HG02870 (cell line): Measurements from ENCODE around the gene ORM2.

ENCODE experiments used
- ATAC-seq: cut with Tn5 transposase; IDR thresholded peaks from one replicate; pipeline ENCODE4 v1.9.1; 2021; ENCODE audit warnings: mild to moderate bottlenecking, moderate library complexity; ENCODE audit not compliant: unreplicated experiment

Gene ORM2

DNA sequence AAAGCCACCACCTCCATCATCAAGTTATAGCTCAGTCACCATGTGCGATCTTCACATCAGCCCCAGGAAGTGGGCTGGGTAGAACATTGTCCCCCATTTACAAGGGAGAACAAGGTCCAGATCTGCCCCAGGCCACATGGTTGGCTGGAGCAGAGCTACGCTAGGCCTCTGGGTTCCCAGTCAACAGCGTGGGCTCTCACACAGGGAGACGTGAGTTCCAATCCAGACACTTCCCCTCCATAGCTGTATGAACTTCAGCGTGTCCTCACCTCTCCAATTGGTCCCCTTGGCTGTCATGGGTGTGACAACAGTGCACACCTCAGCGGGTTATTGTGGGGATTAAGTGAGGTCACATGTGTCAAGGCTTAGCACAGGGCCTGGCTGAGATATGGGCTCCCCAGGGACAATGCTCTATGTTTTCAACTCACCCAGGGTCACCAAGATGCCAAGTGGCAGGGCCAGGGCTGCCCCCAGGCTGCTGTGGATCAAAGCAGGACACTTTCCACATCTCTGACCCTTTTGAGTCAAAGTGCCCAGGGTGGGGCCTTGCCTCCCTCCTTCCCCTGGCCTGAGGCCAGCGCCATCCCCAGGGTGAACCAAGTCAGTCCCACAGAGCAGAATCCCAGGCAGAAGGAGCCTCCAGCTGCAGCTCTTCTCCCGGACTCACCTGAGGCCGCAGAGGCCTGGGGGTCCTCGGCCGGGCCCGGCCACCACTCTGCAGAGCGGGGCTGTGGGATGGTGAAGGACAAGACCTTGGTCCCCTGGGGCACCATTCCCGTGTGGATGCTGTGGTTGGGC lies 38.3 kb downstream of the ORM2 start:
- ATAC-seq, result no peak

DNA sequence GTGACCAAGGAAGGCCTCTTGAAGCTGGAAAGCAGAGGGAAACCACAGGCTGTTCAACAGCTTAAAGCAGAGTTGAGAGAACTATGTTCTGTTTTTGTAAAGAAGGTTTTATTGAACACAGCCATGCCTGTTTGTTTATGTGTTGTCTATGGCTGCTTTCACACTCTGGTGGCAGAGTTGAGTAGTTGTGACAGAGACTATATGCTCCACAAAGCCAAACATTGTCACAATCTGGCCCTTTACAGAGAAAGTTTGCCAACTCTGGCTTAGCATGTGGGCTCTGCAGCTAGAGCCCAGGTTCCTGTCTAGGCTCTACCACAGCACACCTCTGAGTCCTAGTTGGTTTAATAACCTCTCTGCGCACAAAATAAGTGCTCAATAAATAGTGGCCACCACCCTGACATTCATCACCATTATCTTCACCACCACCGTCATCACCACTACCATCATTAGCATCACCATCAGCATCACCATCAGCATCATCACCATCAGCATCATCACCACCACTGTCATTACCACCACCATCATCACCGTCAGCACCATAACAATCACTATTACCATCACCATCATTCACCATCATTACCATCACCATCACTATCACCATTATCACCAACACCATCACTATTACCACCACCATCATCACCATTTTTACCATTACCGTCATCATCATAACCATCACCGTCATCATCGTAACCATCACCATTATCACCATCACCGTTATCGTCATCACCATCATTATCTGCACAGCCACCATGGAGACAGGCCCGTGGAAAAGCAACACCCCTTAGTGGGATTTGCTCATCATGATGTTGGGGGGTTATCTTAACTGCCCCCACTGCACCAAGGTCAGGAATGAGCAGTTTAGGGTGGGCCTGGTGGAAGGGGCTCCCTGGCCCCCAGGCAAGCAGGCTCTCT lies 39.8 kb downstream of the ORM2 start:
- no peak for ATAC-seq

DNA sequence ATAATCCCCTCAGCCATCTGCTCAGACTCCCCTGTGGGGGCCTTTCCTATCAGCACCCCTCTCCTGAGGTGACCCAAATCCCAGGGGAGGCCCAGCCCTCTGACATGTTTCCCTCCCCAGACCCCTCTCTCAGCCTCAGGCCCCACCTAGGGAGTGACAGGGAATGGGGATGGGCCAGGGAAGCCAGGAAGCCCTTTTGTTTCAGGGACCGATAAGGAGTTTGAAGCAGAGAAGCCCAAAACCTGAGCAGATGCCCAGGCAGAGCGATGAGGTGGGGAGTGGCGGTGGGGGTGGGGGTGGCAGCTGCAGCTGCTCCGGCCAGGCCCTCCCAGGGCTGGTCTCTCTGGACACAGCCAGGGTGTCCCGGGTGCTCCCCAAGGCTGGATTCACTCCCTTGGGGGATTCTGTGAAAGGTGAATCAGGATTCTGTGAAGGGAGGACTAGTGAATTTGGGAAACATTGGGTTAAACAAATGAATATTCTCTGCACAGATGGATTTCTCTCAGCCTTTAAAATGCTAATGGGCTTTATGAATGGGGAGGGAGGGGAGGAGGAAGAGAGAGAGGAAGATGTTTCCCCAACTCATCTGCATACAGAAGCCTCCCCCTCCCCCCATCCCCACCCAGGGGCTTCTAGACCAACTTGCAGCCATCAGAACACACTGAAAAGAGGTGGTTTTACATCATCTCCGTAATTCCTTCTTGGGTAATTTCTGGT lies 40.7 kb downstream of the ORM2 start:
- ATAC-seq, result no peak

DNA sequence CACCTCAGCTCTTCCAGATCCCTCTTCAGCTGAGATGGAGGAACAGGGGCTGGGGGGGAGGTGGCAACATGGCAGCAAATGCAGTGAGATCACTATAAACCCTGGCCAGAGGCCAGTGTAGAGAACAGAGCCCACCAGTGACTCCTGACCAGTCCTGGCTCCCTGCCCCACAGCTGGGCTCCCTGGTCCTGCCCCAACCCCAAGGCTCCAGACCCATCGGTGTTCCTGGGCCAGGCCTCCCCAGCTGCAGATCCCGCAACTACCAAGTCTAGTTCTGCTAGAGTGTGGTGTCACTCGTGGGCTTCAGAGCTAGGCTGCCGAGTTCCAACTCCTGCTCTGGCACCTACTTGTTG lies 41.3 kb downstream of the ORM2 start:
- ATAC-seq, result no peak

DNA sequence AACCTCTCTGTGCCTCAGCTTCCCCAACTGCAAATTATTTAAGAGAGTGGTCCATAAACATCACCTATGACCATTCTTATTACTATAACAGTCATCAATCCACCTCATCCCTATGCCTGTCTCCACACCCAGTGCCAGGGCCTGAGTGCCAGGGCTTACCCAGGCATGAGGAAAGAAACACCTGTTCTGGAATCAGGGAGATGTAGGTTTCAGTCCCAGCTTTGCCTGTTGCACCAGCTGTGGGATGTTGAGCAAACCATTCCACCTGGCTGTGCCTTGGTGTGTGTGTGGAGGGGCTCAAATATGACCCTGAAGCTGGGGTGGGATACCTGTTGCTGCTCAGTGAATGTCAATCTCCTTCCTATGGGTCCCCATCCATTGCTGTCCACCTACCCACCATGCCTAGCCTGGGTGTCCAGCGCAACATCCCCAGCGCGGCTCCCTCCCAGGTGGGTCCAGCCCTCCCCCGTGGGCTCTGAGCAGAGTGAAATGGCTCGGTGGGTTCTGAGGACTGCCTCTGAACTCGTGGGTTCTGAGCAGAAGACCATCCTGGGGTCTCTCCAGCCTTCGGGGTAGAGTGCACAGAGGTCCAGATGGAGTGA lies 41.8 kb downstream of the ORM2 start:
- ATAC-seq, result no peak

DNA sequence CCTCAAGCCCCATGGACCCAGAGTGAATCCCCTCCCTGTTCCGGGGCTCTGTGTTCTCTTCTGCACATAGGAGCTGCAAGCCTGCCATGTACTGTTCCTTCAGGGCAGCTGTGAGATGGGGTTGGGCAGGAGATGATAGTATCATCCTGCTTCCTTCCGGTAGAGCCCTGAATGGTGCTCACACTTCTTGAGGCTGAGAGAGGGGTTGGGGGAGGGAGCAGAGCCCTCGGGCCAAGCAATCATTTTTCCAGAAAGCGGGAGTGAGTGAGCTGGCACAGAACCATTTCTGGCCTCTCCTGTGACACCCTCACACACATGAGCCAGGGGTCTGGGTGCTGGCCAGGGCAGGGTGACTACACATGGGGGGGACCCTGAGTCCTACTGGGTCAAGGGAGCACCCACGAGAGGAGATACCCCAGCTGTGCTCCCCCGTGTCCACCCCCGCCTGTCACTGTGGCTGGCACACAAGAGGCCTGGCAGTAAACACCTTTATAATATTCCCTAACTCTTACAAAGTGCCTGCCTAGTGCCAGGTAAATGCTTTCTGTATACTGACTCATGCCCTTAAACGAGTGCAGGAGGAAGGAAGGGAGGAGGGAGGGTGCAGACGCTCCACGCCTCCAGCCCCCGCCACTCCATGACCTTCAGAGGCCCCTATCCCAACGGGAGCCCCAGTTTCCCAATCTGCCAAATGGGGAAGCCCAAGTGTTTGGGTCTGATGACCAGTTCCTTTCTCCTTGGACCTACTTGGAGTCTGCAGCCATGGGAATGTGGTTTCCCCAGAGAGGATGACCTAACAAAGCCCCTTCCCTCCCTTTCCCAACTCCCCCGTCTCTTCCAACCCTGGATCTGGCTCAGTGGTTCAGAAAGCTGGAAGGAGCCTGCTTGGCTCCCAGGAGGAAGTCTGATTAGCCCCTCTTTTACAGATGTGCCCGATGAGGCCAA lies 42.6 kb downstream of the ORM2 start:
- no peak for ATAC-seq

DNA sequence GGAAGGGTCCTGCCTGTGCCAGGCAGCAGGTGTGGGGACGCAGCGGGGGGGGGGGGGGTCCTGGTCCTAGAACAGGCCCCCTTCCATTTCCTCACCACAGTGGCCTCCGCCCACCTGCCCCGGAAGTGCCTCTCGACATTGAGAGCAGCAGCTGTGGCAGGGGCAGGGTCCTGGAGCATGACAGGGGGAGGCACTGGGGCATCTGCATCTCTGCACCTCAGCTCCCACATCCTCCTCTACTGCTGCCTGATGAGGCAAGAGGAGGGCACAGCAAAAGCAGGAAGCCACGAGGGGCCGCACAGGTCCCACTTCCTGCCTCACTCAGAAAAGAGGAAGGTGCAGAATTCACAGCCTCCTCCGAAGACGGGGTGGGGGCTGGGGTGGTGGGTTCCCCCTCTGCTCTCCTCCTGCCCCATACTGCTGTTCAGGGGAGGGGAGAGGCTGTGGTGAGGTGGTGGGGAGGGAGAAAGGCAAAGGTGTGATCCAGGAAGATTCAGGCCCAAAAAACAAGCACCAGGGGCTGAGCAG lies 43.3 kb downstream of the ORM2 start:
- peak; percentile 88 for ATAC-seq

- no peak for ATAC-seq
Measured at GRCh38 chr9:114373960-114374730, 44.5 kb downstream of the ORM2 start.

DNA sequence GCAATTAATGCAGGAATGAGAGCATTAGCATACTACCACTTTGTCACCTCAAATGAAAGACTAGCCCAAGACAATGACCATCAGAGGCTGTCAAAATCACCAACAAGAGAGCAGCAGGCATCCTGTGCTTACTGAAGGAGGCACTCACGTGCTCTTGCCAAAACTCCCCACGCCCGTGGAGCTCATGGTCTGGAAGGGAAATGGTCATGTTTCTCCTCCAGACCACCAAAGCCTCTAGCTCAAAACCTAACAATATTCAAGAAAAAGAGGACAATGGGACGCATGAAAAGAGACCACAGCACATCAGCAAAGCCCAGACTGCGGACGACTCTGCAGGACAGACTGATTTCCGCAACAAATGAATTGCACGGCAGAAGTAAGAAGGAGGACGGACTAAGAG lies 45.3 kb downstream of the ORM2 start:
- ATAC-seq, result no peak

GRCh38 chr9:114375386-114376175 lies 45.9 kb downstream of the ORM2 start:
- no peak for ATAC-seq

DNA sequence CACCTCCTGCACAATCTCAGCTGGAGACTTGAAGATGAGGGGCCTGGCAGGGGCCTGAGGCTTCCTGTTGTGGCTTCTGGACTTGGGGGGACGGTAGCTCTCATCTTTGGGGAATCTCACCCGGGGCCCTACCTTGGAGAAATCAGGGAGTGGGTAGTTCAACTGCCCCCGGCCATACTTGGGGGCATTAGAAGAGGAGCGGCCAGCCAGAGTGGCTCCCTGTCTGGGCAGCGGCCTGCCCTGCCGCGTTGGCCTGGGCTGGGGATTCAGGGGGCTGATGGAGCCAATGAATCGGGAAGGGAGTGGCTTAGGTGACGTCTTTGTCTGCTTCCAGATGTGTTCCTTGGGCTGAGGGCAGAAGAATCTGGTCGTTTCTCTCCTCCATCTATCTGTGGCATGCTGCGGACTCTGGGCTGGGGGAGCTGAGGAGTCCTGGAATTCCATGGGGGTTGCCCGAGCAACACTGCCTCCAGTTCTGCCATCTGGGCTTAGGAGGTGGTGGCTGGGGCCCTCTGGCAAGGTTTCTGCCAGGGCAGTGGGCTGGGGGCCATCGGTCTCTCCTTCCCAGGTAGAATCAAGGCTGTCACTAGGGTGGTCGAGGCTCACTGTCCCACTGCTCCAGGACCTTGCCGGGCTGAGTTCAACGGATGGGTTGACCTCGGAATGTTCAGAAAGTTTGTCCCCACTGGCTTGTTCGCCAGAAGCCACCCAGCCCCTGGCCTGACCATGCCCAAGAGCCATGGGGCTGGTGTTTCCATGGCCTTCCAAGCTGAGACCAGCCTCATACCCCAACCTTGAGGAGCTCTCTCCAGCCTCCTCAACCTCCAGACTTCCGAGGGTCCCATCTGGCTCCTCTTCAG lies 47.1 kb downstream of the ORM2 start:
- ATAC-seq, result no peak

DNA sequence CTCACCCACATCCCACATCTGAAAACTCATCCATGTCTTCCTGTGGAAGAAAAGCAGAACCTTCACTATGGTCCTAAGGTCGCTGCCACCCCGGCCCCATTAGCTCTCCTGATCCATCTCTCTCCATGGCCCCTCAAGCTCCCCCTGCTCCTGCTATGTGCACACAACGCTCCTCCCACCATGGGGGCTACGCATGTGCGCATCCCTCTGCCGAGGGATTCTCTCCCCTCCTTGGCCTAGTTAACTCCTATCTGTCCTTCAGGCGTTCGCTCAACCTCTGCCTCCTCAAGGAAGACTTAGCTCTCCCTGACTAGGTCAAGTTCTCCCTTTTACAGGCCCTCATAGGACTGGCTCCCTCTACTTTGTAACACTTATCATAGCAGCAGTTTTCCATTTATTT lies 48.3 kb downstream of the ORM2 start:
- ATAC-seq, result no peak

DNA sequence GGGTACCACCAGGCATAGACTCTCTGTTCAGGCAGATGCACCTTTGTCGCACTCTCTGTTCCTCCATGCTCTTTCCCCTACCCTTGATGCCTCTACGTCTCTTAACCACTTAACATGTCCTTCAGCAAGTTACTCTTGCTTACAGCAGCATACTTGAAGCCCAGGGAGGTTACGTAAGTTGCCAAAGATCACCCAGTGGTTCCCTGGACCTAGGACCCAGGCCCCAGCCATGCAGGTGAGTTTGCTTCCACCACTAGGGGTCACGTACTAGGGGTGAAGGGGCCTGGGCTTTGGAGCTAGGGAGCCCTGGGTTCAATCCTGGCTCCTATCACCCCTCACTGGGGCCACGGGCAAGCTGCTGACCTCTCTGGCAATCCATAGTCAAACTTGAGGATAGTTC lies 49.2 kb downstream of the ORM2 start:
- ATAC-seq, result no peak
